GM23248 (cell line): ENCODE measurements around the gene RAD51B. TPM values are rescaled to one million over a fixed set of nuclear protein-coding genes. Genes with fewer than 3 reads are reported as not detected.
"Not testable (repeated sequence)": the region's sequence is repeated elsewhere in the genome, so short reads cannot be mapped to it uniquely, and the experiment has no call there.

Source experiments
- DNase-seq: peaks from one replicate; pipeline ENCODE4 v3.0.0-alpha.2; 2015
- H2AFZ ChIP-seq: fragments of 200-600 bp; sonication (generic); 2 replicates; pipeline ENCODE4 v1.6.1; 2016; ENCODE audit warnings: antibody characterized with exemption
- H3F3A ChIP-seq: fragments of 200-600 bp; sonication (generic); 2 replicates; pipeline ENCODE4 v1.6.1; 2016; ENCODE audit warnings: mild to moderate bottlenecking, antibody characterized with exemption, mixed run types; ENCODE audit not compliant: insufficient read depth
- H3K27ac ChIP-seq: fragments of 200-600 bp; sonication (generic); 2 replicates; pipeline ENCODE4 v1.5.1; 2016; ENCODE audit warnings: mild to moderate bottlenecking
- H3K27me3 ChIP-seq: fragments of 200-600 bp; sonication (generic); replicated peaks from 2 replicates; pipeline ENCODE4 v1.6.1; 2016; ENCODE audit warnings: mild to moderate bottlenecking; ENCODE audit not compliant: insufficient read depth
- H3K36me3 ChIP-seq: fragments of 200-600 bp; sonication (generic); 2 replicates; pipeline ENCODE4 v1.6.1; 2016; ENCODE audit warnings: low read depth, mild to moderate bottlenecking
- H3K4me1 ChIP-seq: fragments of 200-600 bp; sonication (generic); 2 replicates; pipeline ENCODE4 v1.6.1; 2016; ENCODE audit warnings: mild to moderate bottlenecking; ENCODE audit not compliant: insufficient read depth
- H3K4me2 ChIP-seq: fragments of 200-600 bp; sonication (generic); one replicate; pipeline ENCODE4 v1.6.1; 2016; ENCODE audit warnings: mild to moderate bottlenecking; ENCODE audit not compliant: unreplicated experiment
- H3K4me3 ChIP-seq: fragments of 200-600 bp; sonication (generic); 2 replicates; pipeline ENCODE4 v1.5.1; 2016; ENCODE audit warnings: mild to moderate bottlenecking
- H3K79me2 ChIP-seq: fragments of 200-600 bp; sonication (generic); 2 replicates; pipeline ENCODE4 v1.6.1; 2016; ENCODE audit warnings: mild to moderate bottlenecking; ENCODE audit not compliant: insufficient read depth
- H3K9ac ChIP-seq: fragments of 200-600 bp; sonication (generic); 2 replicates; pipeline ENCODE4 v1.6.1; 2016; ENCODE audit warnings: mild to moderate bottlenecking
- H3K9me2 ChIP-seq: fragments of 200-600 bp; sonication (generic); 2 replicates; pipeline ENCODE4 v1.6.1; 2016; ENCODE audit warnings: mixed run types, mild to moderate bottlenecking, moderate library complexity; ENCODE audit not compliant: insufficient read depth
- H3K9me3 ChIP-seq: fragments of 200-600 bp; sonication (generic); one replicate; pipeline ENCODE4 v1.6.1; 2017; ENCODE audit warnings: low read depth
- H4K20me1 ChIP-seq: fragments of 200-600 bp; sonication (generic); 2 replicates; pipeline ENCODE4 v1.6.0; 2016; ENCODE audit not compliant: insufficient read depth
- EZH2 ChIP-seq: fragments of 200-600 bp; sonication (generic); IDR thresholded peaks from 2 replicates; pipeline ENCODE4 v1.6.1; 2018; ENCODE audit warnings: antibody characterized with exemption, mild to moderate bottlenecking; ENCODE audit not compliant: insufficient read depth, poor library complexity, severe bottlenecking
- EZH2phosphoT487 ChIP-seq: fragments of 200-600 bp; sonication (generic); IDR thresholded peaks from 2 replicates; pipeline ENCODE4 v1.6.1; 2018; ENCODE audit warnings: antibody characterized with exemption, moderate library complexity, mild to moderate bottlenecking, low read depth; ENCODE audit not compliant: insufficient read depth
- WGBS, 2 experiments: methylation state at CpG; one replicate each; pipeline ENCODE4 v1.1.6; 2015 to 2017; ENCODE audit warnings: low lambda C conversion rate in 2 of 2, low coverage in 1 of 2; ENCODE audit errors: missing lambda C conversion rate in 2 of 2; 5-methylcytosine and 5-hydroxymethylcytosine counted together
- in situ Hi-C: fragments of 300-500 bp; cut with MboI; formaldehyde crosslinking; loops from 2 replicates; pipeline ENCODE4 v1.15.0; 2020
- polyA plus RNA-seq: library from polyadenylated mRNA; unstranded; fragments of >200 nt; fragmentation: Nextera tagmentation; extraction: Ambion mirVana; gene quantifications from 2 replicates; pipeline ENCODE4 v1.2.1, GENCODE V29; 2016
- total RNA-seq: library from RNA; depleted of rRNA; stranded (reverse); fragments of >200 nt; shearing (Covaris generic); gene quantifications from 2 replicates; pipeline ENCODE4 v1.2.3, GENCODE V29; 2014

The RAD51B gene
- total and polyA plus RNA-seq, 2 experiments from 2014 or later, result 4.0 to 8.8 TPM

GRCh38 chr14:68216079-68216478 lies 396.5 kb downstream of the RAD51B start:
- 97 to 98% methylated on average over 3 of the region's 3 CpGs for WGBS, 2 experiments
- H3K27ac ChIP-seq, result no peak overlapping the region
- no peaks in the 10 kb centered on the region for H3K27me3 ChIP-seq
- no peak overlapping the region for H2AFZ ChIP-seq
- no peaks in the 10 kb centered on the region for H3K9me3 ChIP-seq
- H3K9me2 ChIP-seq, result 0 out of 2 replicates have a peak, but pooled peaks cover 5% of the 10 kb centered on the region
- H3K79me2 ChIP-seq, result no peaks in the 10 kb centered on the region
- no peak for DNase-seq
- H4K20me1 ChIP-seq, result no peaks in the 10 kb centered on the region
- no peaks in the 10 kb centered on the region for H3K36me3 ChIP-seq
- in situ Hi-C loops, result no loop called here
- H3K4me3 ChIP-seq, result no peak overlapping the region
- peaks cover 6% of the 10 kb centered on the region for H3K4me1 ChIP-seq
- peaks cover 10% of the 10 kb centered on the region for H3F3A ChIP-seq
- H3K4me2 ChIP-seq, result no peak overlapping the region
- H3K9ac ChIP-seq, result no peak overlapping the region
- no peak for TF ChIP-seq EZH2
- no peak for TF ChIP-seq EZH2phosphoT487

- H4K20me1 ChIP-seq, result no peaks in the 10 kb centered on the region
- no peak overlapping the region for H3K4me2 ChIP-seq
- H3K36me3 ChIP-seq, result no peaks in the 10 kb centered on the region
- H3K4me1 ChIP-seq, result no peaks in the 10 kb centered on the region
- WGBS, 2 experiments, result 95 to 97% methylated on average over 3 of the region's 3 CpGs
- no peak overlapping the region for H2AFZ ChIP-seq
- no peak overlapping the region for H3K9ac ChIP-seq
- TF ChIP-seq EZH2phosphoT487 (no peak), EZH2 (no peak)
- in situ Hi-C loops, result no loop called here
- H3K9me2 ChIP-seq, result 0 out of 2 replicates have a peak, but pooled peaks cover 5% of the 10 kb centered on the region
- no peaks in the 10 kb centered on the region for H3K79me2 ChIP-seq
- no peak for DNase-seq
- H3K27me3 ChIP-seq, result no peaks in the 10 kb centered on the region
- no peak overlapping the region for H3K27ac ChIP-seq
- peaks cover 1% of the 10 kb centered on the region; the same call in 1 of the 2 replicates for H3F3A ChIP-seq
- H3K9me3 ChIP-seq, result no peaks in the 10 kb centered on the region
- no peak overlapping the region for H3K4me3 ChIP-seq
Observed at GRCh38 chr14:68216957-68217356, 397.4 kb downstream of the RAD51B start.

- Histone ChIP-seq H3K4me2 (no peak overlapping the region), H3K79me2 (no peaks in the 10 kb centered on the region), H2AFZ (no peak overlapping the region), H3K27ac (no peak overlapping the region), H3K9me2 (0 out of 2 replicates have a peak, but pooled peaks cover 4% of the 10 kb centered on the region), H4K20me1 (no peaks in the 10 kb centered on the region), H3K27me3 (no peaks in the 10 kb centered on the region), H3K4me3 (no peak overlapping the region), H3F3A (no peaks in the 10 kb centered on the region), H3K9ac (no peak overlapping the region), H3K4me1 (no peaks in the 10 kb centered on the region), H3K9me3 (no peaks in the 10 kb centered on the region), H3K36me3 (no peaks in the 10 kb centered on the region)
- in situ Hi-C loops, result no loop called here
- DNase-seq, result no peak
- no peak for TF ChIP-seq EZH2phosphoT487
- no peak for TF ChIP-seq EZH2
Observed at GRCh38 chr14:68217791-68218340, 398.3 kb downstream of the RAD51B start.

GRCh38 chr14:68219407-68219806 lies 399.8 kb downstream of the RAD51B start:
- Histone ChIP-seq H2AFZ (no peak overlapping the region), H3K9ac (no peak overlapping the region), H3K36me3 (no peaks in the 10 kb centered on the region), H3F3A (no peaks in the 10 kb centered on the region), H3K27ac (no peak overlapping the region), H3K4me1 (no peaks in the 10 kb centered on the region), H4K20me1 (no peaks in the 10 kb centered on the region), H3K9me2 (no peaks in the 10 kb centered on the region), H3K27me3 (no peaks in the 10 kb centered on the region), H3K9me3 (no peaks in the 10 kb centered on the region), H3K4me2 (no peak overlapping the region), H3K4me3 (no peak overlapping the region), H3K79me2 (no peaks in the 10 kb centered on the region)
- 87 to 91% methylated on average over 7 of the region's 7 CpGs for WGBS, 2 experiments
- TF ChIP-seq EZH2 (no peak), EZH2phosphoT487 (no peak)
- in situ Hi-C loops, result no loop called here
- no peak for DNase-seq

GRCh38 chr14:68221046-68221445 lies 401.5 kb downstream of the RAD51B start:
- DNase-seq, in situ Hi-C loops: not testable (repeated sequence)

More at GRCh38 chr14:68221046-68221445, 401.5 kb downstream of the RAD51B start:
- H3K9me2 ChIP-seq, H2AFZ ChIP-seq, H3K27me3 ChIP-seq, H3K27ac ChIP-seq, H3K4me3 ChIP-seq, H3K4me2 ChIP-seq, H3K36me3 ChIP-seq, H3K4me1 ChIP-seq, H3K79me2 ChIP-seq, H3K9ac ChIP-seq, H3F3A ChIP-seq, H3K9me3 ChIP-seq, H4K20me1 ChIP-seq: not testable (repeated sequence)
- 95 to 100% methylated on average over 2 of the region's 2 CpGs for WGBS, 2 experiments
